Ectodermal cell (in vitro differentiated cells): ENCODE measurements around the gene WNT8B. TPM values are rescaled to one million over a fixed set of nuclear protein-coding genes. Genes with fewer than 3 reads are reported as not detected.

ENCODE experiments used
- H3K27ac ChIP-seq: 2 replicates; pipeline ENCODE4 v1.7.0; 2013; ENCODE audit warnings: mild to moderate bottlenecking, low read depth, low read length; ENCODE audit not compliant: insufficient read depth, poor library complexity, severe bottlenecking
- H3K27me3 ChIP-seq: 2 replicates; pipeline ENCODE4 v1.7.0; 2013; ENCODE audit warnings: mild to moderate bottlenecking, low read length; ENCODE audit not compliant: insufficient read depth, control insufficient read depth, poor library complexity, severe bottlenecking
- H3K36me3 ChIP-seq: one replicate; pipeline ENCODE4 v1.7.0; 2013; ENCODE audit warnings: low read length; ENCODE audit not compliant: control insufficient read depth, insufficient read depth
- H3K4me1 ChIP-seq: one replicate; pipeline ENCODE4 v1.7.0; 2013; ENCODE audit warnings: low read length; ENCODE audit not compliant: control insufficient read depth, insufficient read depth
- H3K4me3 ChIP-seq: 2 replicates; pipeline ENCODE4 v1.7.0; 2013; ENCODE audit warnings: low read depth, low read length, control low read depth; ENCODE audit not compliant: insufficient read depth
- H3K9me3 ChIP-seq: 2 replicates; pipeline ENCODE4 v1.7.0; 2013; ENCODE audit warnings: mild to moderate bottlenecking, low read length, moderate library complexity; ENCODE audit not compliant: control insufficient read depth
- WGBS, 2 experiments: methylation state at CpG; one replicate each; pipeline ENCODE4 v1.1.7; 2013; ENCODE audit warnings: missing lambda C conversion rate in 2 of 2; 5-methylcytosine and 5-hydroxymethylcytosine counted together
- polyA plus RNA-seq, 4 experiments: library from polyadenylated mRNA; stranded (reverse); fragments of 50-300 nt; gene quantifications; one replicate each; pipeline ENCODE4 v1.2.3, GENCODE V29; 2013

WNT8B gene
- polyA plus RNA-seq (2013, experiment 1 of 4), result 6.4 TPM
- polyA plus RNA-seq (2013, experiment 2 of 4), result 15.9 TPM
- 4.1 TPM for polyA plus RNA-seq (2013, experiment 3 of 4)
- polyA plus RNA-seq (2013, experiment 4 of 4), result 10.0 TPM

DNA sequence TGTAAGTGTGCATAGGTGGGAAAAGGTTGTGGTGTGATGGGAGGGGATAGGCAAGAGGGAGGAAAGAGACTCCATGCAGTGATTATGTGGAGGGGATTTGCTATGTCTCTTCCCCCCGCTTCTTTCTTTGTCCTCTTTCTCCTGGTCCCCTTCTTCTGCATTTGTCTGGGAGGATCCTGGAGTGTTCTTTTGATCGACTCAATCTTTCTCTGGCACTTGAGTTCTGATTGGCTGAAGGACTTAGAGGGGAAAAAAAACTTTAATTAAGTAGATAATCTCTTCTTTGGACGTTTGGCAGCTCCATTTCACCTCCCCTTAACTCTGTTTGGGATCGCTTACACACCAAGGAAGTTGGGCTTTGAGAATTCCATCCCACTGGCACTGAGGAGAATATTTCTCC, at the start of gene WNT8B:
Gene WNT8B, plus strand, starts transcription at position 301 of the 400 bp plus-strand sequence. CDS start 160 bp downstream, outside the sequence.
- 35 to 40% methylated on average over 3 to 4 of the region's 4 CpGs for WGBS, 2 experiments
- Histone ChIP-seq H3K4me3 (no peak within 1 kb of the TSS), H3K36me3 (no peaks in the 10 kb centered on the region), H3K27me3 (peaks cover 48% of the 10 kb centered on the region), H3K4me1 (peaks cover 3% of the 10 kb centered on the region), H3K27ac (no peak within 1 kb of the TSS), H3K9me3 (no peaks in the 10 kb centered on the region)

- H3K9me3 ChIP-seq, result no peaks in the 10 kb centered on the region
- no peaks in the 10 kb centered on the region for H3K4me1 ChIP-seq
- H3K27me3 ChIP-seq, result no peaks in the 10 kb centered on the region
- H3K36me3 ChIP-seq, result no peaks in the 10 kb centered on the region
- no peak overlapping the region for H3K4me3 ChIP-seq
- WGBS, 2 experiments, result 95 to 96% methylated on average over 3 of the region's 3 CpGs
- no peak overlapping the region for H3K27ac ChIP-seq
Observed at GRCh38 chr10:100413173-100413572, 49.6 kb upstream of the WNT8B start.

GRCh38 chr10:100419911-100420449, 42.8 kb upstream of the WNT8B start:
- Histone ChIP-seq H3K4me3 (no peak overlapping the region), H3K27ac (no peak overlapping the region), H3K36me3 (no peaks in the 10 kb centered on the region), H3K9me3 (no peaks in the 10 kb centered on the region), H3K27me3 (no peaks in the 10 kb centered on the region), H3K4me1 (no peaks in the 10 kb centered on the region)
- 90 to 94% methylated on average over 4 of the region's 4 CpGs for WGBS, 2 experiments

DNA sequence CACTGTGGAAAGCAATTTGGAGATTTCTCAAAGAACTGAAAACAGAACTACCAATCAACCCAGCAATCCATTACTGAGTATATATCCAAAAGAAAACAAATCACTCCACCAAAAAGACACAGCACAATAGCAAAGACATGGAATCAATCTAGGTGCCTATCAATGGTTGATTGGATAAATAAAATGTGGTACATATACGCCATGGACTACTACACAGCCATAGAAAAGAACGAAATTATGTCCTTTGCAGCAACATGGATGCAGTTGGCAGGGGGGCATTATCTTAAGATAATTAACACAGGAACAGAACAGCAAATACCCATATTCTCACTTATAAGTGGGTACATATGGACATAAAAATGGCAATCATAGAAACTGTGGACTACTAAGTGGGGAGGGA, 35.4 kb upstream of the WNT8B start:
- Histone ChIP-seq H3K36me3 (no peaks in the 10 kb centered on the region), H3K9me3 (no peaks in the 10 kb centered on the region), H3K27me3 (no peaks in the 10 kb centered on the region), H3K4me1 (no peaks in the 10 kb centered on the region), H3K27ac (no peak overlapping the region), H3K4me3 (no peak overlapping the region)
- 86 to 92% methylated on average over 2 of the region's 2 CpGs for WGBS, 2 experiments

- H3K27me3 ChIP-seq, result peaks cover 4% of the 10 kb centered on the region
- no peak overlapping the region for H3K4me3 ChIP-seq
- peaks cover 4% of the 10 kb centered on the region for H3K4me1 ChIP-seq
- WGBS, 2 experiments, result 33 to 35% methylated on average over 13 of the region's 13 CpGs
- H3K9me3 ChIP-seq, result no peaks in the 10 kb centered on the region
- no peak overlapping the region for H3K27ac ChIP-seq
- H3K36me3 ChIP-seq, result no peaks in the 10 kb centered on the region
Observed at GRCh38 chr10:100433253-100434240, 29.3 kb upstream of the WNT8B start.

- Histone ChIP-seq H3K4me3 (no peak overlapping the region), H3K4me1 (peaks cover 4% of the 10 kb centered on the region), H3K27me3 (peaks cover 14% of the 10 kb centered on the region), H3K36me3 (no peaks in the 10 kb centered on the region), H3K9me3 (no peaks in the 10 kb centered on the region), H3K27ac (no peak overlapping the region)
- 32 to 39% methylated on average over 3 of the region's 3 CpGs for WGBS, 2 experiments
Observed at GRCh38 chr10:100436255-100436654, 26.6 kb upstream of the WNT8B start.

GRCh38 chr10:100438674-100439315, 24.0 kb upstream of the WNT8B start:
- peaks cover 4% of the 10 kb centered on the region for H3K4me1 ChIP-seq
- no peaks in the 10 kb centered on the region for H3K36me3 ChIP-seq
- no peak overlapping the region for H3K27ac ChIP-seq
- no peaks in the 10 kb centered on the region for H3K9me3 ChIP-seq
- 95% methylated on average over 6 of the region's 6 CpGs for WGBS, 2 experiments
- peaks cover 17% of the 10 kb centered on the region for H3K27me3 ChIP-seq
- no peak overlapping the region for H3K4me3 ChIP-seq

- 92 to 97% methylated on average over 3 of the region's 3 CpGs for WGBS, 2 experiments
- Histone ChIP-seq H3K27me3 (peaks cover 16% of the 10 kb centered on the region), H3K27ac (no peak overlapping the region), H3K4me3 (no peak overlapping the region), H3K9me3 (no peaks in the 10 kb centered on the region), H3K4me1 (no peaks in the 10 kb centered on the region), H3K36me3 (no peaks in the 10 kb centered on the region)
Observed at GRCh38 chr10:100442548-100442947, 20.3 kb upstream of the WNT8B start.

DNA sequence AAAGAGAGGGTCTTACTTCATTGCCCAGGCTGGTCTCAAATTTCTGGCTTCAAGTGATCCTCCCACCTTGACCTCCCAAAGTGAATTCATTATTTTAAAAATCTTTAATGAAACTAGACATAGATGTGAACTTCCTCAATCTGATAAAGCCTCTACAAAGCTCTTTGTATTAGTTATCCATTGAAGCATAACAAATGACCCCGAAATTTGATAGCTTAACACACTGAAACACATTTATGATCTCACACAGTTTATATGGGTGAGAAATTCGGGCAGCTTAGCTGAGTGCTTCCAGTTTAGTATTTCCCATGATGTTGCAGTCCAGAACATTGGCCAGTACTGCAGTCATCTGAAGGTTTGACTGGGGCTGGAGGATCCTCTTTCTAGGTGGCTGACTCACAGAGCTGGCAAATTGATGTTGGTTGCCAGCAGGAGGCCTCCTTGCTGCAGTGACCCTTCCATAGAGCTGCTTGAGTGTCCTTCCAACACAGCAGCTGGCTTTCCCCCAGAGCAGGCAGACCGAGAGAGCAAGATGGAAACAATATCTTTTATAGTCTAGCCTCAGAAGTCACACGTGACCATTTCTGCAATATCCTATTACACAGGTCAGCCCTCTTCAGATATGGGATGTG, 16.6 kb upstream of the WNT8B start:
- Histone ChIP-seq H3K27ac (no peak overlapping the region), H3K27me3 (peaks cover 3% of the 10 kb centered on the region), H3K36me3 (no peaks in the 10 kb centered on the region), H3K4me3 (no peak overlapping the region), H3K4me1 (no peaks in the 10 kb centered on the region), H3K9me3 (no peaks in the 10 kb centered on the region)
- 54 to 59% methylated on average over 4 of the region's 4 CpGs for WGBS, 2 experiments
